HG02798 (cell line): ENCODE results near the gene NCR3LG1.

ENCODE experiments used
- ATAC-seq: cut with Tn5 transposase; IDR thresholded peaks from one replicate; pipeline ENCODE4 v1.9.1; 2021; ENCODE audit warnings: mild to moderate bottlenecking; ENCODE audit not compliant: unreplicated experiment, poor library complexity

NCR3LG1 gene

GRCh38 chr11:17369684-17370243 is 18.2 kb downstream of the NCR3LG1 start:
- ATAC-seq: no peak

- no peak for ATAC-seq
Measured at GRCh38 chr11:17371614-17372013, 20.0 kb downstream of the NCR3LG1 start.

- no peak for ATAC-seq
Measured at GRCh38 chr11:17375547-17375946, 23.9 kb downstream of the NCR3LG1 start.

- no peak for ATAC-seq
Measured at GRCh38 chr11:17376493-17376892, 24.9 kb downstream of the NCR3LG1 start.

GRCh38 chr11:17378655-17379054 is 27.1 kb downstream of the NCR3LG1 start:
- ATAC-seq: no peak

GRCh38 chr11:17379383-17380180 is 28.0 kb downstream of the NCR3LG1 start:
- no peak for ATAC-seq

- no peak for ATAC-seq
Measured at GRCh38 chr11:17381156-17381555, 29.6 kb downstream of the NCR3LG1 start.

GRCh38 chr11:17382046-17382728 is 30.6 kb downstream of the NCR3LG1 start:
- ATAC-seq: no peak

GRCh38 chr11:17383461-17383860 is 31.9 kb downstream of the NCR3LG1 start:
- no peak for ATAC-seq

- ATAC-seq: peak; percentile 53
Measured at GRCh38 chr11:17384002-17384511, 32.5 kb downstream of the NCR3LG1 start.

GRCh38 chr11:17385492-17385891 is 33.9 kb downstream of the NCR3LG1 start:
- no peak for ATAC-seq

- ATAC-seq: no peak
Measured at GRCh38 chr11:17385926-17386325, 34.3 kb downstream of the NCR3LG1 start.

GRCh38 chr11:17386331-17387084 is 34.9 kb downstream of the NCR3LG1 start:
- ATAC-seq: peak; percentile 59

- ATAC-seq: no peak
Measured at GRCh38 chr11:17387254-17387653, 35.7 kb downstream of the NCR3LG1 start.

- no peak for ATAC-seq
Measured at GRCh38 chr11:17387811-17388210, 36.2 kb downstream of the NCR3LG1 start.

- ATAC-seq: peak; percentile 47
Measured at GRCh38 chr11:17388609-17389210, 37.1 kb downstream of the NCR3LG1 start, which contains the start of gene KCNJ11. KCNJ11 (minus strand) TSS chr11:17388659; CDS start chr11:17388091, 568 bp downstream.

- ATAC-seq: peak; percentile 71
Measured at GRCh38 chr11:17389211-17389956, 37.8 kb downstream of the NCR3LG1 start.

GRCh38 chr11:17389957-17390649 is 38.5 kb downstream of the NCR3LG1 start:
- no peak for ATAC-seq
